Retinal pigment epithelial cell (primary cell): ENCODE results near the gene KY.

ENCODE experiments used
- DNase-seq: peaks from one replicate; pipeline ENCODE4 v3.0.0-alpha.2; 2010; ENCODE audit warnings: low read depth
- H3K4me3 ChIP-seq: 2 replicates; pipeline ENCODE4 v1.5.1; 2011; ENCODE audit warnings: mild to moderate bottlenecking, low read length, control low read depth, moderate library complexity
- CTCF ChIP-seq: conservative IDR thresholded peaks from 2 replicates; pipeline ENCODE4 v1.5.1; 2011; ENCODE audit warnings: low read depth, low read length, control low read depth, inconsistent platforms

KY gene

DNA sequence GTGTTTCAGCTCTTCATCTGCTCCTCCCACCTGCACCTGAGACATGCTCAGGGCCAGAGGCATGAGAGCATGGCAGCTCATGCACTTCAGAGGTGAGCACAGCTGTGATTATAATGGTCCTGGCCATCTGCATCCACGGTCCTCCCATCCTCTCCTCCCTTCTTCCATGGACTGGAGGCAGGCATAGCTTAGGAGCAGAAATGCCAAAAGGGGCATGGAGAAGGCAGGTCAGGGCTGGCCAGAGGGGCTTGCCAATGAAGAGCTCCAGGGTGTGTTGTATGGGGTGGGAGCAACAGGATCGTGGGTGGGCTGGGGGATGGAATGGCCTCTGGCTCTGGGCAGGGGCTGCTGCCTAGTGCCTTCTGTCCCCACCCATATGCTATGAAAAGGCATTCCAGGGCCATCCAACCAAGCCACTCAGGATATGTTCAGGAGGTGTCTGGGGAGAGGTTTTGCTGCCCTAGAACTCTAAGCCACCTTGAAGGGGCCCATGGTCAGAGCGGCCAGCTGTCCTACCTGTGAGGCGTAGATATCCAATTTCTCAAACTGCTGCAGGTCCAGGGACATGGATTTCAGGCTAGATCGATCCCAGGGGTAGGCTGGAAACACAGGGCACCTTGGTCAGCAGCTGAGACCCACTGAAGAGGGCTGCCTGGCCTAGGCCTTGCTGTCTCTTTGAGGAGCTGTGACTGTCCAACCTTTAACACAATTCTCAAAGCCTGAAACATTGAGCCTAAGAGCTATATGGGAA is 26.1 kb downstream of the KY start:
- no peak overlapping the region for H3K4me3 ChIP-seq
- no peak for DNase-seq
- no peak for TF ChIP-seq CTCF

- H3K4me3 ChIP-seq, result no peak overlapping the region
- no peak for DNase-seq
- no peak for TF ChIP-seq CTCF
Measured at GRCh38 chr3:134623615-134624245, 27.1 kb downstream of the KY start.

- DNase-seq, result no peak
- H3K4me3 ChIP-seq, result no peak overlapping the region
Measured at GRCh38 chr3:134622806-134623365, 27.9 kb downstream of the KY start.

DNA sequence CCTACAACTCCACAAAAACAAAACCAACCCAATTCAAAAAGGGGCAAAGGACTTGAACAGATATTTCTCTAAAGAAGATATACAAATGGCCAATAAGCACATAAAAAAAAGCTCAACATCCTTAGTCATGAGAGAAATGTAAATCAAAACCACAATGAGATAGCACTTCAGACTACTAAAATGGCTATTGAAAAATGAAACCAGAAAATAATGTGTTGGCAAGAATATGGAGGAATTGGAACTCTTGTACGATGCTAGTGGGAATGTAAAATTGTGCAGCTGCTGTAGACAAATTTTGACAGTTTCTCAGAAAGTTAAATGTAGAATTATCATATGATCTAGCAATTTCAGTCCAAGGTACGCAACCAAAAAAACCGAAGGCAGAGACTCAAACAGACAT is 29.0 kb downstream of the KY start:
- no peak for TF ChIP-seq CTCF
- DNase-seq, result no peak

More at GRCh38 chr3:134622806-134623365, 27.9 kb downstream of the KY start:
- no peak for TF ChIP-seq CTCF

DNA sequence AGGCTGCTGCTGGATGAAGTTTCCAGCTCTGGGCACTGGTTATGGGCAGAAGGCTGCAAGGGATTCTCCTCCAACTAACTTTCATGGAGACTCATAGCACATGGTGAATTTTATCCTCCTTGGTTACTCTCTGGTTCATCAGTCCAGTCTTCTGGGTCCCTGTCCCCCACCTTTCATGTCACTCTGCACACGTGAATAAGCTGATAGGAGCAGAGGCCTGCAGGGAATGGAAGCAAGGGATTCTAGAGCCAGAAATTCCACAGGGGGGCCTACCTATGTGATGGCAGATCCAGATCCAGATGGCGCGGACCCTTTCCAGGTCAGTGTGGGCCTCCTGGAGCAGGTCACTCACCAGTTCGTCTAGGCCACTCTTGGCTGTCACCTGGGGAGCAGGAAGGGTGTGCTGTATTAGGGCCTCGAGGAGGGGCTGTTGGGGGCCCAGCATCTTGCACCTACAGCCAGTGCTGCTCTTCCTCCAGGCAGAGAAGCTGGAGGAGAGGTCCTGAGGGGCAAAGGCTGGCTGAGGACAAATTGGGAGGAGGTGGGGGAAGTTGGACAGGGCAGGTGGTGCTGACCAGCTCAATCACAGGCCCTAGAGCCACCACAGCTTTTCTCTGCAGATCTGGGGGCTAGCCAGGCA is 30.2 kb downstream of the KY start:
- DNase-seq, result no peak
- no peak for TF ChIP-seq CTCF

More for the DNA sequence above, 29.0 kb downstream of the KY start:
- no peak overlapping the region for H3K4me3 ChIP-seq

DNA sequence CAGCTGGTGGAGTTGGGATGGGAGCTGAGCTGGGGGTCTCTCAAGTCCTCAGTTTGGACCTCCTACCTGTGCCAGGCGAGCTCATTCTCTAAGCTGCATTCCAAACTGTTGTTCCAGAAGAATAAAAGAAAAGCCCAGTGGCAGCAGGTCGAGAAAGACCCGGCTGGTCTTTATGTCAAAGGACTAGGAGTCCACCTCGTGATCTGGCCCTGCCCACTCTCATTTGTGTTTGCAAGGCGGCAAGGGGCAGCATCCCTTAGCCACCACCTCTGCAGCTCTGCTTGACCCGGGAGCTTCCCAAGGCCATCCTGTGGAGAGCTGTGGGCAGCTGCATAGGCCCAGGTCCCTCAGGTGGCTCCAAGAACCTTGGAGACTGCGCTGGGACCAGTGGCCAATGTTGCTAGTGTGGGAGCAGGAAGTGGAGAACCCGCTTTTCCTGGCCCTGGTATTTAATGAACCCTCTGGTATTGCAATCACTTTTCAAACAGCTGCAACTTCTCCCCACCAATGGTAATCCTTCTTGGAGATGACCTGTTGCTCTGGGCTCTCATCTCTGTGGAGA is 30.9 kb downstream of the KY start:
- no peak for DNase-seq
- no peak for TF ChIP-seq CTCF
- H3K4me3 ChIP-seq, result no peak overlapping the region

More for the DNA sequence above, 30.2 kb downstream of the KY start:
- H3K4me3 ChIP-seq, result no peak overlapping the region
